Endothelial cell of umbilical vein (primary cell): ENCODE results near the gene C17orf67. TPM values are rescaled to one million over a fixed set of nuclear protein-coding genes. Genes with fewer than 3 reads are reported as not detected.

Source experiments
- BruUV-seq: library from RNA; stranded (reverse); fragments of 400-500 nt; replicated peaks from 2 replicates; lab custom pipeline; 2021; lab: Mats Ljungman, UMichigan
- CTCF ChIA-PET: fragments of 300-600, 350-600 bp; sonication (Branson Sonifier 250); formaldehyde crosslinking; loops from one replicate; lab custom pipeline; 2021; ENCODE audit warnings: antibody characterized with exemption, inconsistent platforms; lab: Charles Lee
- POLR2A ChIA-PET: fragments of 300-600, 350-600 bp; sonication (Branson Sonifier 250); formaldehyde crosslinking; loops from one replicate; lab custom pipeline; 2021; ENCODE audit warnings: antibody characterized with exemption, inconsistent platforms; lab: Charles Lee
- DNase-seq: peaks from one replicate; pipeline ENCODE4 v3.0.0-alpha.2; 2011; ENCODE audit warnings: low read depth, low spot score
- FAIRE-seq: peaks from 2 replicates; lab custom pipeline; 2011; peaks lifted over from hg19 to GRCh38; lab: Jason Lieb, UNC
- H2AFZ ChIP-seq: 2 replicates; pipeline ENCODE4 v1.6.0; 2012; ENCODE audit warnings: low read depth, low read length, control low read depth, inconsistent platforms
- H3K27ac ChIP-seq: 2 replicates; pipeline ENCODE4 v1.5.1; 2011; ENCODE audit warnings: low read depth, mild to moderate bottlenecking, control low read depth, low read length, moderate library complexity; ENCODE audit not compliant: insufficient read depth
- H3K27me3 ChIP-seq, 2 experiments: 2 replicates each; pipeline versions ENCODE4 v1.6.0 to v1.6.1; 2011; ENCODE audit warnings: low read length in 2 of 2, mixed read lengths in 1 of 2; ENCODE audit not compliant: control insufficient read depth in 2 of 2, insufficient read depth in 2 of 2
- H3K36me3 ChIP-seq, 2 experiments: 2 replicates in 1 of 2; 3 replicates in 1 of 2; pipeline ENCODE4 v1.5.1; 2011; ENCODE audit warnings: low read length in 2 of 2, mild to moderate bottlenecking in 1 of 2, moderate library complexity in 1 of 2; ENCODE audit not compliant: control insufficient read depth in 2 of 2, insufficient read depth in 2 of 2; ENCODE audit errors: extremely low read depth in 1 of 2
- H3K4me1 ChIP-seq: 3 replicates; pipeline ENCODE4 v1.5.1; 2011; ENCODE audit warnings: mild to moderate bottlenecking, low read length; ENCODE audit not compliant: control insufficient read depth, insufficient read depth; ENCODE audit errors: extremely low read depth
- H3K4me2 ChIP-seq: 2 replicates; pipeline ENCODE4 v1.6.1; 2011; ENCODE audit warnings: low read length, control low read depth, mixed read lengths; ENCODE audit not compliant: insufficient read depth
- H3K4me3 ChIP-seq, 3 experiments: fragments of 200-600 bp in 1 of 3; sonication (generic), shearing (Covaris generic) in 1 of 3; replicated peaks in 1 of 3; 2 replicates each; pipeline ENCODE4 v1.5.1; 2011 to 2016; ENCODE audit warnings: control low read depth in 3 of 3, low read length in 3 of 3, mild to moderate bottlenecking in 2 of 3, inconsistent platforms in 1 of 3, low read depth in 1 of 3, moderate library complexity in 1 of 3; ENCODE audit not compliant: insufficient read depth in 1 of 3
- H3K79me2 ChIP-seq: 2 replicates; pipeline ENCODE4 v1.6.0; 2012; ENCODE audit warnings: low read length, inconsistent platforms; ENCODE audit not compliant: control insufficient read depth, insufficient read depth
- H3K9ac ChIP-seq: replicated peaks from 2 replicates; pipeline ENCODE3; 2011; ENCODE audit warnings: low read length, control low read depth; ENCODE audit not compliant: insufficient read depth; ENCODE audit errors: extremely low read depth
- H3K9me1 ChIP-seq: replicated peaks from 3 replicates; pipeline ENCODE4 v1.6.0; 2011; ENCODE audit warnings: mild to moderate bottlenecking, low read length; ENCODE audit not compliant: control insufficient read depth, insufficient read depth; ENCODE audit errors: extremely low read depth
- H3K9me3 ChIP-seq: replicated peaks from 2 replicates; pipeline ENCODE4 v1.5.1; 2012; ENCODE audit warnings: low read length, inconsistent platforms; ENCODE audit not compliant: control insufficient read depth, insufficient read depth
- H4K20me1 ChIP-seq: replicated peaks from 2 replicates; pipeline ENCODE3; 2011; ENCODE audit warnings: mild to moderate bottlenecking, low read length; ENCODE audit not compliant: control insufficient read depth, insufficient read depth; ENCODE audit errors: extremely low read depth
- CTCF ChIP-seq, 2 donors: IDR thresholded peaks; 1 replicate in 1 of 2; 2 replicates in 1 of 2; pipeline ENCODE4 v1.5.1; 2011; ENCODE audit warnings: low read length in 2 of 2, mild to moderate bottlenecking in 2 of 2, moderate library complexity in 2 of 2, control low read depth in 1 of 2, inconsistent platforms in 1 of 2, low read depth in 1 of 2; ENCODE audit not compliant: insufficient read depth in 1 of 2; ENCODE audit errors: extremely low read depth in 1 of 2
- EZH2 ChIP-seq: IDR thresholded peaks from 2 replicates; pipeline ENCODE4 v1.6.1; 2012; ENCODE audit warnings: borderline replicate concordance, low read depth, mild to moderate bottlenecking, moderate library complexity, low read length, inconsistent platforms; ENCODE audit not compliant: severe bottlenecking
- FOS ChIP-seq: IDR thresholded peaks from 2 replicates; pipeline ENCODE4 v1.6.1; 2011; ENCODE audit warnings: mild to moderate bottlenecking, low read length, moderate library complexity, borderline replicate concordance; ENCODE audit not compliant: insufficient read depth
- GATA2 ChIP-seq: IDR thresholded peaks from 2 replicates; pipeline ENCODE4 v1.7.0; 2011; ENCODE audit warnings: low read depth, mild to moderate bottlenecking, moderate library complexity, mixed read lengths, low read length; ENCODE audit not compliant: insufficient read length, insufficient read depth
- JUN ChIP-seq: IDR thresholded peaks from 2 replicates; pipeline ENCODE4 v1.6.1; 2011; ENCODE audit warnings: borderline replicate concordance, low read depth; ENCODE audit not compliant: insufficient read length, insufficient read depth
- MYC ChIP-seq: IDR thresholded peaks from one replicate; pipeline ENCODE4 v1.6.1; 2011; ENCODE audit warnings: mild to moderate bottlenecking, low read depth, low read length
- POLR2A ChIP-seq: IDR thresholded peaks from 2 replicates; pipeline ENCODE4 v1.6.1; 2012; ENCODE audit warnings: low read depth, mild to moderate bottlenecking, control low read depth, low read length
- POLR2AphosphoS5 ChIP-seq: IDR thresholded peaks from 2 replicates; pipeline ENCODE4 v1.6.1; 2012; ENCODE audit warnings: low read depth, mild to moderate bottlenecking, control low read depth, low read length, moderate library complexity; ENCODE audit not compliant: insufficient read depth
- dilution Hi-C: fragments of 300-500 bp; cut with MboI; formaldehyde crosslinking; loops from one replicate; pipeline ENCODE4 v1.15.0; 2019; ENCODE audit warnings: low sequenced_read_pairs; ENCODE audit not compliant: extremely low pct_ligation_motif_present
- intact Hi-C: fragments of 100-400 bp; cut with micrococcal nuclease; formaldehyde crosslinking; loops from one replicate; pipeline ENCODE4 v1.10.0; 2022
- polyA plus RNA-seq, 4 experiments: library from polyadenylated mRNA; depleted of rRNA in 3 of 4; stranded (reverse) in 3 of 4; unstranded in 1 of 4; fragments of >200 nt; gene quantifications; 2 replicates each; pipeline versions ENCODE4 v1.2.1 to v1.2.3, GENCODE V29; 2011 to 2012; ENCODE audit warnings: missing spikeins in 1 of 4
- total RNA-seq: library from RNA; stranded (reverse); gene quantifications from 2 replicates; pipeline ENCODE4 v1.2.3, GENCODE V29; 2021
- TF ChIP-seq, protein P1 (sequence below): IDR thresholded peaks from 2 replicates; pipeline ENCODE4 v1.6.1; 2011; ENCODE audit not compliant: insufficient read depth, insufficient read length

Gene C17orf67
- total and polyA plus RNA-seq, 2 donors (not counting 3 experiments of a cell fraction or from before 2014, with no cell fraction given), result 1.9 to 5.8 TPM

DNA sequence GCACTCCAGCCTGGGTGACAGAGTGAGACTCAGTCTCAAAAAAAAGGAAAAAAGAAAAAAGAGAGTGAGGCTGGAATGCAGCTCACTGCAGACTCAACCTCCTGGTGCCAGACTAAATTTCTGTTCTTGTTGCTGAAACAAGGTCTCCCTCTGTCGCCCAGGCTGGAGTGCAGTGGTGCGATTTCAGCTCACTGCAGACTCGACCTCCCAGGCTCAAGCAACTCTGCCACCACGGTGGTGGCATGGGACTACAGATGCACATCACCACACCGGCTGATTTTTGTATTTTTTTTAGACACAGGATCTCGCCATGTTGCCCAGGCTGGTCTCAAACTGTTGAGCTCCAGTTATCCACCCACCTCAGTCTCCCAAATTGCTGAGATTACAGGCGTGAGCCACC, 45.6 kb upstream of the C17orf67 start:
- DNase-seq (no peak), FAIRE-seq (no peak)
- Histone ChIP-seq H4K20me1 (no peaks in the 10 kb centered on the region), H3K27ac (no peak overlapping the region), H3K4me1 (no peaks in the 10 kb centered on the region), H3K27me3 (no peaks in the 10 kb centered on the region), H3K79me2 (no peaks in the 10 kb centered on the region), H3K36me3 (no peaks in the 10 kb centered on the region), H3K9me1 (no peaks in the 10 kb centered on the region), H3K4me2 (no peak overlapping the region), H2AFZ (no peak overlapping the region), H3K9me3 (no peaks in the 10 kb centered on the region), H3K4me3 (no peak overlapping the region), H3K9ac (no peak overlapping the region)
- TF ChIP-seq POLR2AphosphoS5 (no peak), CTCF (IDR thresholded peaks at IDR 0.05; ENCODE audit: extremely low read depth in 1 of 2, insufficient read depth in 1 of 2, low read depth in 1 of 2, low read length in 2 of 2) (no peak), MYC (no peak), FOS (no peak), JUN (no peak), EZH2 (no peak), GATA2 (no peak), POLR2A (no peak)
- TF ChIP-seq, protein P1, sequence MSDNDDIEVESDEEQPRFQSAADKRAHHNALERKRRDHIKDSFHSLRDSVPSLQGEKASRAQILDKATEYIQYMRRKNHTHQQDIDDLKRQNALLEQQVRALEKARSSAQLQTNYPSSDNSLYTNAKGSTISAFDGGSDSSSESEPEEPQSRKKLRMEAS, result no peak
- intact Hi-C loops, result no loop called here
- ChIA-PET CTCF (interaction anchor here (1.7 kb wide), 1 partner anchor 11 kb away, joined by 7 read pairs; no protein-coding TSS in a partner anchor), POLR2A (no interaction called here)
- no TSS peak for BruUV-seq
- dilution Hi-C loops, result no loop called here
